ENCODE measurements around the gene WSB1.
A peak's percentile ranks its signal among the peaks of the same experiment; 100 is the strongest.

Gene WSB1

DNA sequence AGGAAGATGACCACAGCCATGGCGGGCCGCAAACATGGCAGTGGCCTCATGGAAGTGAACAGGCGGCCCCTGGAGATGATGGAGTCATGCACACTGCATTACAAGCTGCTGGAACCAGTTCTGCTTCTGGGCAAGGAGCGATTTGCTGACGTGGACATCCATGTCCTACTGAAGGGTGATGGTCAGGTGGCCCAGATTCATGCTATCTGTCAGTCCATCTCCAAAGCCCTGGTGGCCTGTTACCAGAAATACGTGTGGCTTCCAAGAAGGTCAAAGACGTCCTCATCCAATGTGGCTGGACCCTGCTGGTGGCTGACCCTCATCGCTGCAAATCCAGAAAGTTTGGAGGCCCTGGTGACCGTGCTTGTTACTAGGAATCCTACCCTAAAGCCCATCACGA, 13.4 kb upstream of the WSB1 start:
- DNase-seq (ENCODE audit: low spot score) = no peak

DNA sequence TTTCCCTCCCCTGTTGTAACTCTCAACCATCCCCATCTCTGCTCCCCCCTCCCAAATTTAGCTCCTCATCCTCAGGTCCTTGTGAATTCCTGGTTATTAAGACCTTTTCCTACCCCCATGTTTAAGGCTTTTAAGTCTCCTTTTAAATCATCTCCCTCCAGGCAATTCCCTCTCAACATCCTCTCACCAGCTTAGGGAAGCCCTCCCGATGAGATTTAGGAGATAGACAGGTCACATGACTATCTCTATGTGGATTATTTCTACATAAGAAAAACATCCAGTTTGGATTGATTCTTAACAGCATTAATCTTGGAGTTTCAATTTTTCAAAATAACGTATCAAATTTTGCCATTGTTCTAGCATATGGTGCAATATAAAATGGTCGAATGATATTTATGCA, 12.5 kb upstream of the WSB1 start:
- DNase-seq (ENCODE audit: low spot score) = no peak

DNA sequence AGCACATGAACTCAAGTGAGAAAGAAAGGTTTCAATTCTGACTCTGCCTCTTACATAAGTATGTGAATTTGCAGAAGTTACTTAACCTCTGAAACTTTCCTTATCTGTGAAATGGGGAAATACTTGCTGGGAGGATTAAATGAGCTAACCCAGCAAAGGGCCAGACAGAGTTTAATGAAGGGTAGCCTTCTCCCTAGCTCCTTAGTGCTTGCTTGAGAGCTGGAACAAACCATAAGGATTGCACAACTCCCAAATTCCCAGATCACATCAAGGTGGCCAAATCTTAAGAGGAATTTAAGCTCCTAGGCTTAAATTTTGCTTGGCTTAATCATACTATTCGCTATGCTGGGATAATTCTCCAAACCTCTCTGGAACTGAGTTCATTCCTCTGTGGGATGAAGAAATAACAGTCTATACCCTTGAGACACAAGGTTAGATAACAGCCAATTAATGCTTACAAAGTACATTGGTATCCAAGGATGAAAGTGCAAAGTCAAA, 11.8 kb upstream of the WSB1 start:
- DNase-seq (ENCODE audit: low spot score) = no peak

DNA sequence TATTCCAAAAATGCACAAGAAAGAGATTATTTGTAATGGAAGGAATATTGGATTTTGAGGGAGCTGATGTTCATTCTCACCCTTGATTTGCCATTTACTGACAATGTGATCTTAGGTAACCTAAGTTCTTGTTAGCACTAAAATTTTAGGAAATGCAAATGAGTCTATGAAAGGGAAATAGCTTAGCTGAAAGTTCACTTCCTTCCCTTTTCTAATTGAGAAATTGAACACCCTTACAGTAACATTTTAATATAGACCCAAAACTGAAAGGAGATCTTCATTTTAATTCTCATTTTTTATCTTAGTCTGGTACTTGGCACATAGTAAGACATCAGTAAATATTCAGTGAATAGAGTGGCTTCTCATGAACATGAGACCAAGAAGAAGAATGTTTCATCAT, 10.9 kb upstream of the WSB1 start:
- no peak for DNase-seq (ENCODE audit: low spot score)

DNA sequence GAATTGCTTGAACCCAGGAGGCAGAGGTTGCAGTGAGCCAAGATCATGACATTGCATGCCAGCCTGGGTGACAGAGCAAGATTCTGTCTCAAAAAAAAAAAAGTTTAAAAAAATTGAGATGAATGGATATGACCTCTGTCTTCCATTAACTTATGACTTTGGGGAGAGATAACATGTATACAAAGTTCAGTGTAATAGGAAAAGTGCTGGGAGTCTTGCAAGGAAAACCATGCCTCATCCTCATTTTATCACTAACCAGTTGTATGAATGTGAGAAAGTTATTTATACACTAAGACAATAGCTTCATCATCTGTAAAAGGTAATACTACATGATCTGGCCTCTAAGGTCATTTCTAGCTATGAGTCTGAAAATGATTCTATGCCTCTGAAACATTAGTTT, 10.2 kb upstream of the WSB1 start:
- no peak for DNase-seq (ENCODE audit: low spot score)

DNA sequence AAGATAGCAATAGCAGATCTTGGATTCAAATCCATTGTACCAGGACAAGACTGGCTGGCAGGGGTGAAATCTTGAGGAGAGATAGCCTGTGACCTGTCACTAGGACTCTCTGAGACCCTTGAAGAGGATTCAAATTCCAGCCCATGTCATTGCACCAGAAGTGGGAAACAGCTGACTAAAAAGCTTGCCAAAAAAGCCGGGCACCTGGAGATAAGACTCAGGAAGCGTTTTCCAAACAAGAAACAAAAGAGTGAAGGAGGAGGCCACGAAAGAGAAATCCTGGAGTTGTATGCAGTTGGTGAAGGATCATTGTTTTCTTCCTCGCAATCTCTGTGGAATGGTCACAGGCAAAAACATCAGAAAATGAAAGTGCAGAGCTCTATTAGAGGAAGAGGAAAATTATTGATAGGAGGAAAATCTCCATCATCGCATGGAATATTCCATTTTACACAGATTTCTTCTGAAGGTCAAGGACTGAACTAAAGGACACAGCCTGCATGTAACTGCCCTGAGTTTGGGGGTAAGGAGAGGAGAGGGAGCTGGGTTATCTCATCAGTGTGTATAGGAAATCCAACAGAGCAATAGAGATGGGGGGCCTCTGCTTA, 9.0 kb upstream of the WSB1 start:
- no peak for DNase-seq (ENCODE audit: low spot score)

DNA sequence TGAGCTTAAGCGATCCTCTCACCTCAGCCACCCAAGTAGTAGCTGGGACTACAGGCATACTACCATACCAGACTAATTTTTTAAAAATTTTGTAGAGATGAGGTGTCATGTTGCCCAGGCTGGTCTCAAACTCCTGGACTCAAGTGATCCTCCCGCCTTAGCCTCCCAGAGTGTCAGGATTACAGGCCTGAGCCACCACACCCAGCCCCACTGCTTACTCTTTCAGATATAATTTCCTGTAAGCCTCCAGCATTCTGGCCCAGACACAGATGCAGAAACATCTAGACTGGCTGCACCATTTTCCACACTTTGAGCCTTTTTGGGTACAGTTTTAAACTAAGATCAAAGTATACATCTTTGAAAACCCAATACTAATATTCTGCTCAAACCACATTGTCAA, 8.4 kb upstream of the WSB1 start:
- DNase-seq (ENCODE audit: low spot score) = no peak

DNA sequence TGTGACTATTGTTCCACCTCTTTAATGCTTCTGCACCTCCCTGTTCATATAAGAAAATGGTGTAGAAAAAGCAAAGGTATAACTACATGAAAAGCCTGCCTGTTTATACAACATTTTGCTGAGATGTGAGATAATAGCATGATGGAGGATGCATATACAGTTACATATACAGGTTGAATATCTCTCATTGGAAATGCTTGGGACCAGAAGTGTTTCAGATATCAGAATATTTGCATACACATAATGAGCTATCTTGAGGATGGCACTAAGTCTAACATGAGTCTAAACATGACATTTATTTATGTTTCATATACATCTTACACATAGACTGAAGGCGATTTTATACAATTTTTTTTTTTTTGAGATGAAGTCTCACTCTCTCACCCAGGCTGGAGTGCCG, 5.7 kb upstream of the WSB1 start:
- DNase-seq (ENCODE audit: low spot score) = no peak

DNA sequence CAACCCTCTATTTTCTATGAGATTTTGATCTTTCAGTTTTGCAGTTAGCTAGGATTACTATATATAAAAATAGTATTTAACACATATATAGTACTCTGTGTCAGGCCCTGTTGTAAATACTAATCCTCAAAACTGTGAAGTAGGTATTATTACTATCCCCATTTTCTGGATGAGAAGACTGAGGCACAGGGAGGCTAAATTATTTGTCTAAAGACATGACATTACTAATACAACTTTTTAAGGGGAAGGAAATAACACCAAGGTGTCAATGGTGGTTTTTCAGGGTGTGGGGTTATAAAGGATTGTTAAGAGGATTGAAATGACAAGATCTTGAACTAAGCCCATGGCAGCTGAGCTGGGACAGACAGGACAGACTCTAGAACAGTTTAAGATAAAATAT, 4.1 kb upstream of the WSB1 start:
- DNase-seq (ENCODE audit: low spot score) = no peak

DNA sequence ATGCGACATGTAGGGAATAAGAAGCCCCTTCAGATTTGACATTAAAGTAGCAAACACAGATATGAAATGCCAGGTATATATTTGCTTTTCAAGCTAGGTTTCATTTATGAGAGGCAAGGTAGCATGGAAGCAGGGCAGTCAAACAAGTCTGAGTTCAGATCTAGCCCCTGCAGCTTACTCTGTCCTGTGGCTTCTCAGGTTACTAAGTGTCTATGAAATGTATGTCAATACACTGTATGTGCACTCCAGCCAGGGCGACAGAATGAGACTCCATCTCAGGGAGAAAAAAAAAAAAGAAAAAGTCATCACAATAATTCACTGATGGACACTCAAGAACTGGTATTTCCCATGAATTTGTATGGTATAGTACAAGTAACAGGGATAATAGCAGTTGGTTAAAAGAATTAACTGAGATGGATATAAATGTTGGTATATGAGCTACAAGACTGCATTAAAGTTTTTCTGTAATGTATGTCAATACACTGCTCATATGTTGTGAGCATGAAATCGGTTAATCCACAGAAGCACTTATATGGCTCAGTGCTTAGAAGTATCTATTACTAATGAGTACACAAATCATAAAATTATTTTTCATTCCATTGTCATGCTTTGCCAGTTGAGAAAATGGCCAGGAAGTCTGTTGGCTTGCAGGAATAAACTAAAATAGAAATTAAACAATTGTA, 2.9 kb upstream of the WSB1 start:
- no peak for DNase-seq (ENCODE audit: low spot score)

DNA sequence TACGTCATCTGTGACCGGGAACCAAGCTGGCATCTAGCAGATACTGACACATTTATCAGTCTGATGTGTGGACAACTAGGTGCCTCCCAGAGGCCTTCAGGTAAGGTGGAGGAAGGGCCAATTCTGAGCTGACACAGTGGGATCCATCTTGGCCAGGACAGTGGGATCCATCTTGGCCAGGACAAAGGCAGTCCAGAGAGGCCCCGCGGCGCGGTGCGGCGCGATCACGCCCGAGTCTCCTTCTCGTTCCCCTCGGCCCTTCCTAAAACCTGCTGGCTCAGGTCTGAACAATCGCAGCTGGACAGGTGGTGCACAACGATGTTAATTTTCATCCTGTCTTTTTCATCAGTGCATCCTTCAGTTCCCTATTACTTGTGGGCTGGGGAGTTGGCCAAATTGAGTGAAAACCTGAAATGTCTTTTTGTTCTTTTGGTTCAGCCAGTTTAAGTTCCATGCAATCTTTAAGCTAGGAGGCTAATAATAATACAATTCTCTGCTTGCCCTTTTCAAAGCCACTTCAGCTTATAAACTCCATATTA, 486 bp upstream of the WSB1 start:
- DNase-seq (ENCODE audit: low spot score) = peak; percentile 5

DNA sequence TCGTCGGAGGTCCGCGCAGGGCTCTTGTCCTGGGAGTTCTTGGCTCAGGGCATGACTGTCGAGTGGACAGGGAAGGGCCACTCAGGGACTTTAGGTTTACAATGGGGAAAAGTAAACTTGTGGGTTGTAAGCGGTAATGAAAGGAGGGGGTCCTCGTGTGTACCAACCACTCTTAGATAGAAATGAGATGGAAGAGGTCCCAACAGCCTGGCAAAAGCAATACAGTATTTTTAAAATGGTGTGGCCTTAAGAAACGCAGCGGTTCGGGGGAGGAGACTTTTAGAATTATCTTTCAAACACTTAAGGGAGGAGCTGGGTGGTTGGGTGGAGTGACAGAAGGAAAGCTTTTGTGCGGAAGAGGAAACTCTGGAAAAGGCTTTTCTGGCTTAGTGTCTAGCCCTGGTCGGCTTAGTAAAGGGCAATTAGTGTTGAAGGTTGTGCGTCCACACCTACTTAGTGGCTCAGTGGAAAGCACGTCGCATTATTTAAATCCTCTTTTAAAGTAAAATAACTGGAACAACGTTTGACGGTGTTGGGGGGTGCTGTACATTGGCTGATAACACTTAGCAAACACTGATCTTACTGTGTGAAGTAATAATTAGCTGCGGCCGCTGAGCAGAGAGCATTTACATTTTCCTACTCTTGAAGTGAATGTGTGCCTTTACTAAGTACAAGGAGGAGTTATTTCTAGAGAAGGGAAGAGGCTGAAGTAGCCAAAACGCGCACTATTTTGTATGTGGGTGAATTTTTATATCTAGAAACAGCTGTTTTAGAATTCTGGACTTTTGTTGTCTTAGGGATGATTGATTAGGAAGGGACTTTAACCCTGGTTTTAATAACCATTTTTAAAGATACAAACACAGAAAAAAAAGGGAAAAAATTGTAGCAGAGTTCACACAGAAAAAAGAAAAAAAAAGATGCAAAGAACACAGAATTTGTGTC, 1.0 kb downstream of the WSB1 start:
- DNase-seq (ENCODE audit: low spot score) = peak; percentile 69

DNA sequence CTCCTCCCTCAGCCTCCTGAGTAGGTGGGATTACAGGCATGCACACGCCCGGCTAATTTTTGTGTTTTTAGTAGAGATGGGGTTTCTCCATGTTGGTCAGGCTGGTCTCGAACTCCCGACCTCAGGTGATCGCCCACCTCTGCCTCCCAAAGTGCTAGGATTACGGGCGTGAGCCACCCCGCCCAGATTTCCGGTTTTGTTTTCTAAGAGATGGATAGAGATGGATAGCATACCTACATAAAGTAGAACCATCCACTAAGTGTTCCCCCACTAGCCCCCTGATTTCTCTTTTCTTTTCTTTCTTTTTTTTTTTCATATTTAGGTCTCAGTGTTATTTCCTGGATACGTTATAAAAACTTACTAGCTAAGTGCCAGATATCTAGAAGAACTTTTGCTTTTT, 2.0 kb downstream of the WSB1 start:
- DNase-seq (ENCODE audit: low spot score) = no peak

DNA sequence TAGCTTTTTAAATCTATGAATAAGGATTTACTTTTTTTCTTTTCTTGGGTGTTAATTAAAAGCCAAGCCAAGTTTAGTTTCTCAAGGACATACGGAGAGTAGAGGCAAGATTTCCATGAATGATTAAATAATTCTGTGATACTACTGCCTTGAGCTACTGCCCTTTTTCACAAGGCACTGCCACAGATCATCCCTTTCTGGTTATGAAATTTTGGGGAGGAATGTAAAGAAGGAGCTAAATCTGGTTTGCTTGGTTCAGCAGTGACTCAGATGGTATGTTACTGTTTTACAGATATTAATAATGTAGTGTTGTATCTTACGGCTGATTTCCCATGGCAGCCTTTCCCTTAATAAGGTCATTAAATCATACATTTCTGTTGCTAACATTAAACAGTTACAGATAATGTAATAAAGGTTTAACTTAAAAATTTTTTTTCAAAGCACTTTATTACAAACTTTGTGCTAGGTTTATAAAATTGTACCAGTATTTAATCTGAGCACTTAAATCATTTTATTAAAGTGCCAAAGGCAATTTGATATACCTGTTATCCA, 2.6 kb downstream of the WSB1 start:
- DNase-seq (ENCODE audit: low spot score) = peak; percentile 60

DNA sequence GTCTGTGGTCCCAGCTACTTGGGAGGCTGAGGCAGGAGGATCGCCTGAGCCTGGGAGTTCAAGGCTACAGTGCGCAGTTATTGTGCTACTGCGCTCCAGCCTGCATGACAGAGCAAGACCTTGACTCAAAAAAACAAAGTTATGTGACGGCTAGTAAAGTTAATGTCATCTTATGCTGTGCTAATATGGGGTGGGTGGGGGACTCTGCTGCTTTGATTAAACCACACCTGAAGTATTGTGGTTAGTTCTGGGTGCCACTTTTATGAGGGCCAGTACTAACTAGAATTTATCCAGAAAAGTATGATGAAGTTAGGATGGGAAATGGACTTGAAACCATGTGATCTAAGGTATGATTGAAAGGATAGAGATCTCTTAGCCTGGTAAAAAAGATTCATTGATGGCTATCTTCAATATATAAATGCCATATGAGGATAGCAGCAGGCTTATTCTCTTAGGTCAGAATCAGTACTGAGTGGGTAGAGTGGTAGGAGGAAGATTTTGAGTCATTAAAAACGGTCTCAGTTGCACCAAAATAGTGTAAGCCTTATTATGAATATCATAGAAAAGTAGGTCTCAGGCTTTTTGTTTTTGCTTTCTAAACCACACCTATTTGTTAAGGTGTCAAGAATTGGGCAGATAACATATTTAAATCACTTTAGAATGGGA, 5.6 kb downstream of the WSB1 start:
- DNase-seq (ENCODE audit: low spot score) = no peak

DNA sequence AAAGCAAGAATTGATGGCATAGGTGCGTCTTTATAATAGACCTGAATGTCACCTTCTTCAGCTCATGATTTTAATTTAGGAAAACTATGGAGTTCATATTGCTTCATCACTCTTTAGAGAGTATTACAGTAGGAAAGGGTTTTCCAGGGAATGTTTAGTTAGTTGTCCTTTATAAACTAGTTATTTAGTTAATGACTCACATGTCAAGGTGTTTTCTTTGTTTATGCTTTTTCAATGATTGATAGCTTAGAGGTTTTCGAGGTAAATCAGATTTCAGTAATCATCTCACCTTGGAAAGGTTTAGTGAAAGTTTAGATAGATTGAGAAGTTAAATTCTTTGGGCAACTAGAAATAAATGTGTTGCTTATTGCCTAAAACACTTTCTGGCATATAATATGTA, 9.8 kb downstream of the WSB1 start:
- DNase-seq (ENCODE audit: low spot score) = no peak

DNA sequence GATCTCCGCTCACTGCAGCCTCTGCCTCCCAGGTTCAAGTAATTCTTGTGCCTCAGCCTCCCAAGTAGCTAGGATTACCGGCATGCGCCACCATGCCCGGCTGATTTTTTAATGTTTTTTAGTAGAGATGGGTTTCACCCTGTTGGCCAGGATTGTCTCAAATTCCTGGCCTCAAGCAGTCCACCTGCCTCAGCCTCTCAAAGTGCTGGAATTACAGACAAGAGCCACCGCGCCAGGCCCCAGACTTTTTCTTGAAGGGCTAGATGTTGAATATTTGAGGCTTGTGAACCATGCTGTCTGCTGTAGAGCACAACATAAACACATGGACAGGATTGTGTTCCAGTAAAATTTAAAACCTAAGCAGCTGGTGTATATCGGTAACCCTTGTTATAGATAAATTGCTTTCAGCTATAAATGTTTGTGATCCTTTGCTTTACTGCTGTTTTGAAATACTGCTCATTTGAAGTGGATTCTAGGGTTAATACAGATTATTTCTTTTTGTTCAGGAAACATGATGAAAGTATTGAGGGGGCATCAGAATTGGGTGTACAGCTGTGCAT, 12.4 kb downstream of the WSB1 start:
- no peak for DNase-seq (ENCODE audit: low spot score)

DNA sequence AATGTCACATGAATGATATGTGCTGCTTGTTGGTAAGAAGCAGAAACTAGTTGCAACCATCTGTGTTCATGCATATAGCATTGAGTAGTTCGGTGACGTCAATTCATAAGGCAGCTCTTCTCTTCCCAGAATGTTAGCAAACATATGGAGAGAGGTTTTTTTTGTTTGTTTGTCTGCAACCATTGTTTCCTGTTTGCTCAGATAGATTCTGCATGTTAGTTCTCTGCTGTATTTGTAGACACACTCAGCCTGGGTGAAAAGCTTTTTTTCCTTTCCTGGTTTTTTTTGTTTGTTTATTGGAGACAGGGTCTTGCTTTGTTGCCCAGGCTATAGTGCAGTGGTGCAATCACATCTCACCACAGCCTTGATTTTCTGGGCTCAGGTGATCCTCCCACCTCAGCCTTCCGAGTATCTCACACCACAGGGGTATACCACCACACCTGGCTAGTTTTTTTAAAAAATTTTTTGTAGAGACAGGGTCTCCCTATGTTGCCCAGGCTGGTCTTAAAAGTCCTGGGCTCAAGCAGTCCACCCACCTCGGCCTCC, 16.7 kb downstream of the WSB1 start:
- no peak for DNase-seq (ENCODE audit: low spot score)

DNA sequence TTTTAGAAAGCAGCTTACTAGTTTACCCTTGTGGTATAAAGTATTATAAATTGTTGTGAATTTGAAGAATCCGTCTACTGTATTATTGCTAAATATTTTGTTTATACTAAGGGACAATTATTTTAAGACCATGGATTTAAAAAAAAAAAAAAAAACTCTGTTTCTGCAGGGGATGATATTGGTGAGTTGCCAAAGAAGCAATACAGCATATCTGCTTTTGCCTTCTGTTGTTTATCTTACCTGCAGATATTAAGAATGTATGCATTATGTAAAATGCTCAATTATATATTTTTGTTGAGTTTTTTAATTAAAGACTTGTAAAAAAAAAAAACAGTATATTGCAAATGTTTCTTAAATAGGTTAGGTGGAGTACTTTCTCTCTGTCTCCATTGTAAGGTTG, 19.4 kb downstream of the WSB1 start:
- no peak for DNase-seq (ENCODE audit: low spot score)

DNA sequence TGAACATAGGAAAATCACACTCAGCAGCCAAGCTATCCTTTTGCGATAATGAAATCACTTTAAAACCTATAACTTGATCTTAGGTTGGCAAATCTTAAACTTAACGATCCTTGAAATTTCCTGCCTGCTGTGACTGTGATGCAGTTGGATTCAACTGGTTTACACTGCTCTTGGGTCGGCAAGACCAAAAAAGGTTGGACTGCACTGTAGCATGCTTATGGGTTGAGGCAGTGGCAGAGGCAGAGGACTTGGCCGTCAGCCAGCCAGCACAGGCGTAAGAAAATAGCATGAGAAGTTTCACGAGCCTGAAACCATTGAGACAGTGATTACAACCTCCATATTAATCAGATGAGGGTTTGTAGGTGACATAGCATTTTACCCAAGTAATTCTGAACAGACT, 21.4 kb downstream of the WSB1 start:
- DNase-seq (ENCODE audit: low spot score) = peak; percentile 78

DNA sequence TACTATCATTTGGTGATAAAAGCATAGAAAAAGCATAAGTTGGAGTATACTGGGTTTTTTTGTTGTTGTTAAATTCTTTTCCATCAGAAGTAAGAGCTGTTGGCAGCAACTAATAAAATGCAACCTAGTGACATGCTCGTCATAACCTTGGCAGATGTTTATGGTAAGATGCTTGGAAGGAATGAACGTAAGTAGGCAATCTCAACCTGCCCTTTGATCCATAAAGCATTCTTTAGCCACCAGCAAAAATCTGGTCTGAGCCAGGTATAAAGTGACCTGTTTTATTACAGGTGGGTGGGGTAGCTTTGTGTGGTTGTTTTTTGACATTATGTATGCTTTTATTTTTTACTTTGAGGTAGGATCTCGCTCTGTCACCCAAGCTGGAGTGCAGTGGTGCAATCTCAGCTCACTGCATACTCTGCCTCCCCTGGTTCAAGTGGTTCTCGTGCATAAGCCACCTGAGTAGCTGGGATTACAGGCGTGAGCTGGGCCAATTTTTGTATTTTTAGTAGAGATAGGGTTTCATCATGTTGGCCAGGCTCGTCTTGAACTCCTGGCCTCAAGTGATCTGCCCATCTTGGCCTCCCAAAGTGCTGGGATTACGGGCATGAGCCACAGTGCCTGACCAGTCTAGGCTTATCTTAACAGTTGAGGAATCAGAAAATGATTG, 22.0 kb downstream of the WSB1 start:
- no peak for DNase-seq (ENCODE audit: low spot score)
